ENCODE measurements around the gene ARHGAP15.

- TF ChIP-seq, protein P1, sequence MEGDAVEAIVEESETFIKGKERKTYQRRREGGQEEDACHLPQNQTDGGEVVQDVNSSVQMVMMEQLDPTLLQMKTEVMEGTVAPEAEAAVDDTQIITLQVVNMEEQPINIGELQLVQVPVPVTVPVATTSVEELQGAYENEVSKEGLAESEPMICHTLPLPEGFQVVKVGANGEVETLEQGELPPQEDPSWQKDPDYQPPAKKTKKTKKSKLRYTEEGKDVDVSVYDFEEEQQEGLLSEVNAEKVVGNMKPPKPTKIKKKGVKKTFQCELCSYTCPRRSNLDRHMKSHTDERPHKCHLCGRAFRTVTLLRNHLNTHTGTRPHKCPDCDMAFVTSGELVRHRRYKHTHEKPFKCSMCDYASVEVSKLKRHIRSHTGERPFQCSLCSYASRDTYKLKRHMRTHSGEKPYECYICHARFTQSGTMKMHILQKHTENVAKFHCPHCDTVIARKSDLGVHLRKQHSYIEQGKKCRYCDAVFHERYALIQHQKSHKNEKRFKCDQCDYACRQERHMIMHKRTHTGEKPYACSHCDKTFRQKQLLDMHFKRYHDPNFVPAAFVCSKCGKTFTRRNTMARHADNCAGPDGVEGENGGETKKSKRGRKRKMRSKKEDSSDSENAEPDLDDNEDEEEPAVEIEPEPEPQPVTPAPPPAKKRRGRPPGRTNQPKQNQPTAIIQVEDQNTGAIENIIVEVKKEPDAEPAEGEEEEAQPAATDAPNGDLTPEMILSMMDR (IDR thresholded peaks at IDR 0.05) = no peak
- no peak for TF ChIP-seq POLR2A (IDR thresholded peaks at IDR 0.05)
These were observed 159.8 kb downstream of the ARHGAP15 start for GRCh38 chr2:143289025-143289424.

Data from gastroesophageal sphincter (tissue), 3 donors.